Midbrain (tissue), 1 donor: ENCODE results near the gene BMP7.

Source experiments
- DNase-seq: peaks from one replicate; lab custom pipeline; 2025; lab: John Stamatoyannopoulos, UW

Gene BMP7

DNA sequence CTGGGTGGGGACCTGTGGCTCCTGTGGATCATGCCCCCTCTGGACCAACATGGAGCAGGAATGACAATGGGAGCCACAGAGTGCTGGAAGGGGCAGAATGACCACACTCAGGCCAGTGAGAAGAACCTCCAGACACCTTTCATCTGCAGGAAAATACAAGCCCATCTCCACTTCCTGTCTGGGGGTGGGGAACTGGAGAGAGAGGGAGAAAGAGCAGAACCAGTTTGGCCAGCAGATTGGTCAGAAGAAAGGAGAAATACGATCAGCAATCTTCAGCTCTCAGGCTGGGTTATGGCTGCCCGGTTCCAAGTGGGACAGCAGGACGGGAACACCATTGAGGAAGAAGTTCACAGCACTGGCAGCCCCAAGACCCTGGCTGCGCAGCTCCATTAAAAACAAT is 37.0 kb downstream of the BMP7 start:
- no peak for DNase-seq

DNA sequence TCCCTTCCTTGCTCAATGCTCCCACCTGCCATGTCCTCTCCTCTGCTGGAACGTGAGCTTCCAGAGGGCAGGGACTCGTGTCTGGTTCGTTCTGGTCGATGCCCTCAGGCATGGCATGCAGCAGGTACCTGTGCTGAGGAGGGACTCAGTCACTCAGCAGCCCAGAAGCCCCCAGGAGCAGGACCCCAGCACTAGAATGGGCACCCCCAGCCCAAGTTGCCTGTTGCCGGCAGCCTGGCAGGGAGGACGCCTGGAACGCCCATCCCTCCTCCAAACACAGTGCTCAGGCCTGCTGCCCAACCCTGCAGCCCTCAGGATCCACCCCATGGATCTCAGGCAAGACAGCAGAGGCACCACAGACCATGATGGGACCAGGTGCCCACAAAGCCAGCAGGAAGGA is 40.6 kb downstream of the BMP7 start:
- DNase-seq = no peak

DNA sequence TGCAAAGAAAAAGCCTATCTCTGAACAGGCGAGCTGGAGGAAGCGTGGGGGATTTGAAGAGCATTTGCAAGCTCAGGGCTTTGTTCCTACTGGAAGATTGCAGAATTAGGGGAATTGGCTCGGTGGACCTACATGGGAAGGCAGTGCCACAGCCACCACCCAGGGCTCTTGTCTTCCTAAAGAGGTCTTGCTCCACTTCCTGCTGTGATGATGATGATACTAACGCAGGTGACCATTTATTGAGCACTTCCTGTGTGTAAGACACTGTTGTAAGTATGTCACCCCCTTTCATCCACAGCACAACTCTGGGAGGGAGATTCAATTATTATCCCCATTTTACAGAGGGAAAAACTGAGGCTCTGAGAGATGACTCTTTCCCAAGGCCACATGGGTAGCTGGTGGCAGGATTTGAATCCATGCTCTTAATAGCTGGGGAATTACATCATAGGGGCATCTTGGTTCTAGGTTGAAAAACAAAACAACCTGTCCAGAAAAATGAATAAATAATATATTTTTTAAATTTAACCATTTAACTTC is 41.2 kb downstream of the BMP7 start:
- no peak for DNase-seq

DNA sequence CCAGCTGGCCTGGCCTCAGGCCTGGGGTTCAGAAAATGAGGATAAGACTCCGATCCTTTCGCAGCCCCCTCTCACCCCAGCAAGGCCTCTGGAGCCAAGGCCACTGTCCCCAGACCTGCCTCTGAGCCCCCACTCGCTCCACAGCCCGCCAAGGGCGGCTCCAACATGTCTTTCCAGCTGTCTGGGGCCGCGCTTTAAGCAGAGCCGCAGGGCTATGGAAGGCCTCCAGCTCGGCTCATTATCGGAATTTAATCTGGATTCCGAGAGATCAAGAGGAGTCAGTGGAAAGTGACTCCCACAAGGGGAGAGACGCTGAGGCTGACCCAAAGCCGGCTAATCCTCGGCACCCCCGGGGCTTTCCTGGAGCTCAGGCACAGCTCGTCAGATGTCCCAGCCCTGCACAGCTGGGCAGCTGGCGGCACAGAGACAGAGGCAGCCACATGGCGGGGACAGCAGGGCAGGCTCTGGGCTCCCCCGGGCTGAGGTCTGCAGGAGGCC is 41.8 kb downstream of the BMP7 start:
- DNase-seq = no peak

GRCh38 chr20:57223648-57224489 is 42.6 kb downstream of the BMP7 start:
- DNase-seq = no peak

- DNase-seq = no peak
These were observed 43.9 kb downstream of the BMP7 start for GRCh38 chr20:57222631-57222950.

DNA sequence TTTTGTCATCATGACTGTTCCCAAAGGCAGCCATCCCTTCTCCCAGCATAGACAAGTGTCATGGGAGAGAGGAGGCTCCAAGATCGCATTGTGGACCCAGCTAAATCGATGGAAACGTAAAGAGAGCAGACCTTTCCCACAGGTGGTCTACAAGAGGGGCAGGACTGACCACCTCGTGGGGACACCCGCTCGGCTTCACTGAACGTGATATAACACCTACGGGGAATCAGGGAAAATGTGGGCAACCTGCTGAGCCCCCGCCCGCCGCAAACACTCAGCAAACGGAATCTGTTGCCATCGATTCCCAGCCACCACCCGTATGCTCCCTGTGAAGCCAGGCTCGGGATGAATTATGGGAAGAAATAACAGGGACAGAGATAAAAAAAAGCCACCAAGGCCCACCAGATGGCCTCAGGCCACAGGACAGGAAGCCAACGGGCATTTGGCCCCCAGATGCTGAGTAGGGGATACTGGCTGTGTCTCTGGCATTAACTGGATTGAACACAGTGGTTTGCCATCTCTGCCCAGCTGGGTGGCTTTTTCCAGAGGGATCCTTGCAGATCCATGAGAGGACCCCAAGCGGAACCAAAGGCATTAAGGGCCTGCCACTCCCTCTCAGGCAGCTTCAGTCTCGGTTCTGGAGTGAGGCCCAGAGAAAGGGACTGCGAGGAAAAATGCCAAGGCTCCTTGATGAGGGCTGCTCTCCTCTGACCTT is 44.4 kb downstream of the BMP7 start:
- no peak for DNase-seq

DNA sequence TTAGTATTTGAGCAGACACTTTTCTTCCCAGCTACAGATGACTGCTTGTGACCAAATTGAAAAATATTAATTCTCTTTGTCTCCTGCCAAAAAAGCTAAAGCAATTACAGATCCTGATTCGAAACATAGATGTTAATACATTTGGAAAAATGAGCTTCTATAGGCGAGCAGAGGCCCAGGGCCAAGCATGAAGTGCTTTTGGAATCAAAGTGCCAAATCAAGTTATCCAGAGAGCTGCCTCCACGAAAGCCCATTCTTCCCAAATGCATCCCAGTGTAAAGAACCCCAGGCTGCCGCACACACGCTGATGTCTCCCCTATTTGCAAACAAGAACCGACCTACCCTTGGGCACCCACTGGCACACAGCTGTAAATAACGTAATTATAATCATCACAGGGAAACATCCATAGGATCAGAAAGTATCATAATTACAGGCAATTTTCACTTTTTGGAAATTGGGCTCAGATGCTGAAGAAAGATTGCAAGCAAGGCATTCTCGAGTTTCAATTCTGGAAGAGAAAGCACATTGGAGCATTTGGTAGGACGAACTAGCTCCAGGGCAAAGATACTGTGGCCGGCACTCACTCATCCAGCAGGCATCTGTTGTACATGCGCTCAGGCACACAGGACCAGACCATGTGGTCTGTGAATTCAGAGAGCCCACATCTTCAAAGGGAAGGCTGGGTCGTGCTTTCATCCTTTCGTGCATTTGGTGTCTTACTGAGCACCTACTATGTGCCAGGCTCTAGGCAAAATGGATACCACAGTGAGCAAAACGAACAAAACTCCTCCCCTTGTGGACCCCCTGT is 45.9 kb downstream of the BMP7 start:
- no peak for DNase-seq

- no peak for DNase-seq
These were observed 47.3 kb downstream of the BMP7 start for GRCh38 chr20:57219071-57219677.

GRCh38 chr20:57218489-57218888 is 48.0 kb downstream of the BMP7 start:
- DNase-seq = no peak

GRCh38 chr20:57217802-57218201 is 48.6 kb downstream of the BMP7 start:
- DNase-seq = no peak

GRCh38 chr20:57216669-57217068 is 49.8 kb downstream of the BMP7 start:
- no peak for DNase-seq

DNA sequence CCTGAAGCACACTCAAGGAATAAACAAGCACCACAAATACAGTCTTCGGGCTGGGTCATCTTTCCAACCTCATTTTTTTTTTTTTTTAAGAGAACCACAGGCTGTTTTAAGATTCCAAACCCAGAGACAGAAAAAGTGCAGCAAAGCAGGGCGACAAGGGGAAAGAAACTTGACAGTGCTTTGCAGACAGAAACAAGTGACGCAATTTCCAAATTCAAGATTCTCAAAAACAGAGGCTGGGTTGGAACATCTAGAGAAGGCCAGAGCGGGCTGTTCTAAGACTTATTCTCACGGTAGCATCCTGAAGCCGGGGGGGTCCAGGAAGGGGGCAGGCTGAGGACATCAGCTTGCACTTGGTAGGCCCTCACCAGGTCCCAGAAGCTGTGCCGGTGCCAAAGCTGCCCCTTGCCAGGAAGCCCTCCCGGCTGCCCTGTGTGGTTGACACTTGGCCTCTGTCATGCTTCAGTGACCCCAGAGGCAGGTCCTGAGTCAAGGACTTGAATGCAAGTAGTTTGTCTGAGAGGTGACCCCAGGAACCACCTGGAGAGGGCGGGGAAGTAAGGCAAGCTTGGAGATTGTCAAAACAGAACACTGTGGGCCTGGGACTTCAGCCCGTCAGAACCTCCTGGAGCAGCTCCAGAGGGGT is 50.5 kb downstream of the BMP7 start:
- DNase-seq = no peak

DNA sequence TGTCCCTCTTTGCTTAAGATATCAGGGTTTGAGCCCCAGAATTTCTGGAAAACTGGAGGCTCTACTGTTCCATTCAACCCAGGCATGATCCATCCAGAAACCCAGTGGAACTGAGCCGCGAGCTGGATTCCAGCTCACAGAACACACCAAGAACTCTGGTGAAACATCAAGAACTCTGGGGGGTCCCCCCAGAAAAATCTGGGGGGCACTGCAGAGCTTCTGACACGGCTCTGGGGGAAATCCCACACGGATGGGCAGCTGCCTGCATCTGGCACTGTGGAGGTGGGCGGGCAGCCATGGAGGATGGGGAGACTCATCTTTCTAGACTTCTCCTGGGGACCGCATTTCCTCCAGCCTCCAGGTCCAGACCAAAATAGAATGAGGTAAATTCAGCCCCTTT is 51.0 kb downstream of the BMP7 start:
- DNase-seq = no peak

GRCh38 chr20:57214948-57215347 is 51.5 kb downstream of the BMP7 start:
- no peak for DNase-seq

GRCh38 chr20:57214427-57214826 is 52.0 kb downstream of the BMP7 start:
- DNase-seq = no peak

DNA sequence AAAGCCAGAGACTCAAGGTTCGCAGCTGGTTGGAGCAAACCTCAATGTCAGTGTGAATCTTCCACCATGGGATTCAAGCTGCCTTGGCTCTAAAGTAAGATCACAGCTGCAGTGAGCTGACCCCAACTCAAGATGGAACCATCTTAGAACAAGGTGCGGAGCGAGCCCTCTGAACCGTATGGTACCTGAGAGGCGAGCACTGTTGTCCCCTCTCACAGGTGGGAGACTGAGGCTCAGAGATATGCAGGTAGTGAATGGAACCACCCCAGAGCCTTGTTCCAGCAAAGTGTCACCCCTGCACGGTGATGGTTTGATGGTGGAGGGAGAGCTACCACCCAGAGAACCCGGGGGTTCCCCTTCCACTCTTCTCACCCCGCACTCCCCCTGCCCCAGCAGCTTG is 52.5 kb downstream of the BMP7 start:
- DNase-seq = no peak

- DNase-seq = no peak
These were observed 53.1 kb downstream of the BMP7 start for GRCh38 chr20:57213291-57213690.

DNA sequence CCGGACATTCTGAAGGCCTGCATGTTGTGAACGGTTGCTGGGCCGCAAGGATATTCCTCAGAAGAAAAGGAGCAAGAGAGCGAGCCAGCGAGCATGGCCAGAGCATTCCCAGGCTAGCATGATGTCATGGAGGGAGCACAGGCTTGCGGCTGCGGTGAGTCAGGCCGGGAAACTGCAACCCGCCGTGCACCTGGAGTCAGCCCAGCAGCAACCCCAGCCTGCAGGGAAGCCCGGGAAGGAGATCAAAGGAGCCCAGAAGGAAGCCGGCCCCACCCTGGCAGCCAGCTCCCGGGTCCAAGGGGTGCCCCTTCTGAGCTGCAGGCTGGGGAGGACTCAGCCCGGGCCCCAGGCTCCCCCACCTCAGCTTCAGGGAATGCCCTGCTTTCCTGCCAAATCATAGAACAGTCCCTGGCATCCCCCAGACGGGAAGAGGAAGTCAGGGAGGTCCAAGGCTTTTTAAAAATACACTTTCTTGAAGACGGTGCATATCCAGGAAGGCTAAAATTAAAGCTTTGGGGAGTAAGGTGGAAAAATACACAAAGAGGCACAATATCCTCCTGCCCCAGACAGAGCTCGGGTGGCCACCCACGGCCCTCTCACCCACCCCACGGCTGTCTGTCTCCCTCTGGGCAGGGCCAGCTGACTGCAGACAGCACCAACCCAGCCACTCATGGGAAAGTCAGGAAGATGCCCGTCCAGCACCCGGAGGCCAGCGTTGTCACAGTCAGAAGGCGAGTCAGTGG is 53.7 kb downstream of the BMP7 start:
- DNase-seq = no peak

GRCh38 chr20:57211908-57212533 is 54.4 kb downstream of the BMP7 start:
- no peak for DNase-seq
